ENCODE measurements around the gene CDADC1.

Gene CDADC1

DNA sequence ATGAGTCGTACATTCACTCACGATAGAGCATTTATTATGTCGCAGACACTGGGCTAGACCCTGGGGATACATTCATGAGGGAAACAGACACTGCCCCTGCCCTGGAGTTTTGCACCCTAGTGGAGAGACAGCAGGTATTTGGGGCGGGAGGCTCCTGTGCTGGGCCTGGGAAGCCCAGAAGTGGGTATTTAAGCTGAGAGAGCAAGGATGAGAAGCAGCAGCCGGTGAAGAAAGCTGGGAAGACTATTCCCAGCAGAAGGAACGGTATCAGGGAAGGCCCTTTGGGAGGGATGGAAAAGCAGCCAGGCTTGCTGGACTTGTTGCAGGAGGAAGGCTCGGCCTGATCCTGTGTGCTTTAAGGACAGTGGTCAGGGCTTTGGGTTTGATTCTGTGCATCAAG lies 54.5 kb downstream of the CDADC1 start:
- H3K27ac ChIP-seq: no peak overlapping the region
- TF ChIP-seq, protein P1, sequence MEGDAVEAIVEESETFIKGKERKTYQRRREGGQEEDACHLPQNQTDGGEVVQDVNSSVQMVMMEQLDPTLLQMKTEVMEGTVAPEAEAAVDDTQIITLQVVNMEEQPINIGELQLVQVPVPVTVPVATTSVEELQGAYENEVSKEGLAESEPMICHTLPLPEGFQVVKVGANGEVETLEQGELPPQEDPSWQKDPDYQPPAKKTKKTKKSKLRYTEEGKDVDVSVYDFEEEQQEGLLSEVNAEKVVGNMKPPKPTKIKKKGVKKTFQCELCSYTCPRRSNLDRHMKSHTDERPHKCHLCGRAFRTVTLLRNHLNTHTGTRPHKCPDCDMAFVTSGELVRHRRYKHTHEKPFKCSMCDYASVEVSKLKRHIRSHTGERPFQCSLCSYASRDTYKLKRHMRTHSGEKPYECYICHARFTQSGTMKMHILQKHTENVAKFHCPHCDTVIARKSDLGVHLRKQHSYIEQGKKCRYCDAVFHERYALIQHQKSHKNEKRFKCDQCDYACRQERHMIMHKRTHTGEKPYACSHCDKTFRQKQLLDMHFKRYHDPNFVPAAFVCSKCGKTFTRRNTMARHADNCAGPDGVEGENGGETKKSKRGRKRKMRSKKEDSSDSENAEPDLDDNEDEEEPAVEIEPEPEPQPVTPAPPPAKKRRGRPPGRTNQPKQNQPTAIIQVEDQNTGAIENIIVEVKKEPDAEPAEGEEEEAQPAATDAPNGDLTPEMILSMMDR (conservative IDR thresholded peaks at IDR 0.05): no peak
- TF ChIP-seq ZFX (IDR thresholded peaks at IDR 0.05): no peak

DNA sequence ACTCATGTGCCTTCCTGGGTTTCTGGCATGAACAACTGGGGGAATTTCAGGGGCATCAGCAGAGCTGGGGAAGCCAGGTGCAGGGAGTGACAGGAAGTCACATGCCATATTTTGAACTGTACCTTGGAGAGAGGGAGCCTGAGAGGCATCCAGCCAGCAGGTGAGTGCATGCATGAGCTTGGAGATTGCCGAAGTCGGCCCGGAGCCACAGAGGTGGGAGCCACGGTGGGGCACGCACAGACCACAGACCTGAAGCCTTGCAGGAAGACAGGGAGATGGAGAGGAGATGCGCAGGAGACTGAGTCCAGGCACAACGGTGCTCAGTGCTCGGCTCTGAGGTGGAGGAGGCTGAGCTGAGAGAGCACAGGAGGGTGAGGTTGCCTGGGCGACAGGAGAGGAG lies 55.1 kb downstream of the CDADC1 start:
- H3K27ac ChIP-seq: no peak overlapping the region
- no peak for TF ChIP-seq ZFX (IDR thresholded peaks at IDR 0.05)
- TF ChIP-seq, protein P1 (conservative IDR thresholded peaks at IDR 0.05): no peak

DNA sequence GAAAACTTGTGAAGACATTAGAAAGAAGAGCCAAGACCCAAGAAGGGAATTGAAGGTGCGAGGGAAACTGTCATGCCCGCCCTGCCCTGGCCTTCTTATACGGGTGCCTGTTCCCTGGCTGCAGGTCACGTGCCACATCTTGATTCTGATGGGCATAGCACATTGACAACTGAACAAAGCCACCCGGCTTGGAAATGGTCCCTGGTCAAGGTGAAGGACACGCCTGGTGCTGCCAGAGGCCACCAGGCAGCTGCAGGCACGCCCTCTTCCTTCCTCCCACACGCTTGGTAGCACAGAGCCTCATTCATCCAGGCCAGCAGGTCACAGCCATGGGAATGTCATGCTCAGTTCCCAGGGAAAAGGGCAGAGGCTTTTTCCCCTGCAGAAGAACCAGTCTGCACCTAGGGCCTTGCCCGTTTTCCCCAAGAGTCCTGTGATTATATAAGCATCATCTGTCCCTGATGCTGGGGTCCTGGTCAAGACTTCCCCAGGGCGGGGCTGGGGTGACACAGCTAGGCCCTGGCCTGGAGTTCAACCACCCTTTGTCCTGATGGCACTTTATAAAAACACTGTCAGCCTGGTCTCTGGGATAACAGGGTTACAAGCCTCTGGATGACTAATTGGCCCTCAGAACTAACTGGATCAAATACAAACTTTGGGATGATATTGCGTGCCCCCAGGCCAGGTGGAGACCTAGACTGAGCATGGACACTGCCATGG lies 56.0 kb downstream of the CDADC1 start:
- no peak overlapping the region for H3K27ac ChIP-seq
- TF ChIP-seq ZFX (IDR thresholded peaks at IDR 0.05): no peak
- TF ChIP-seq, protein P1 (conservative IDR thresholded peaks at IDR 0.05): no peak

DNA sequence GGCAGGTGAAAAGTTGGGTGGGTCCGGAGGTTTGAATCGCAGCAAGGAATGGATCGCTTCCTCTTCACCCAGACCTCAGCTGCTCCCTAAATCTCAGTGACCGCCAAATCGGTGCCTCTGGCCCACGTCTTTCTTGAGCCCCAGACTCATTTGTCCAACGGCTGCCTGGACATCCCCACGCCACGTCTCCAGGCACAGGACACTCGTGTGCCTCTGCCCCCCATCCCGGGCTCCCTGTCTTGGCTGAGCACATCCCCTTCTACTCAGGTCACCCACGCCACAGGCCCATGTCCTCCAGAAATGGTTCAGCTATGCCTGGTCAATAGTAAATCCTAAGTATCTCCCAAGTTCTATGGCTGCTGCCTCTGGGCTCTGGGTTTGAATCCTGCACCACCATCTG lies 56.6 kb downstream of the CDADC1 start:
- H3K27ac ChIP-seq: no peak overlapping the region
- TF ChIP-seq ZFX (IDR thresholded peaks at IDR 0.05): no peak
- TF ChIP-seq, protein P1 (conservative IDR thresholded peaks at IDR 0.05): no peak

DNA sequence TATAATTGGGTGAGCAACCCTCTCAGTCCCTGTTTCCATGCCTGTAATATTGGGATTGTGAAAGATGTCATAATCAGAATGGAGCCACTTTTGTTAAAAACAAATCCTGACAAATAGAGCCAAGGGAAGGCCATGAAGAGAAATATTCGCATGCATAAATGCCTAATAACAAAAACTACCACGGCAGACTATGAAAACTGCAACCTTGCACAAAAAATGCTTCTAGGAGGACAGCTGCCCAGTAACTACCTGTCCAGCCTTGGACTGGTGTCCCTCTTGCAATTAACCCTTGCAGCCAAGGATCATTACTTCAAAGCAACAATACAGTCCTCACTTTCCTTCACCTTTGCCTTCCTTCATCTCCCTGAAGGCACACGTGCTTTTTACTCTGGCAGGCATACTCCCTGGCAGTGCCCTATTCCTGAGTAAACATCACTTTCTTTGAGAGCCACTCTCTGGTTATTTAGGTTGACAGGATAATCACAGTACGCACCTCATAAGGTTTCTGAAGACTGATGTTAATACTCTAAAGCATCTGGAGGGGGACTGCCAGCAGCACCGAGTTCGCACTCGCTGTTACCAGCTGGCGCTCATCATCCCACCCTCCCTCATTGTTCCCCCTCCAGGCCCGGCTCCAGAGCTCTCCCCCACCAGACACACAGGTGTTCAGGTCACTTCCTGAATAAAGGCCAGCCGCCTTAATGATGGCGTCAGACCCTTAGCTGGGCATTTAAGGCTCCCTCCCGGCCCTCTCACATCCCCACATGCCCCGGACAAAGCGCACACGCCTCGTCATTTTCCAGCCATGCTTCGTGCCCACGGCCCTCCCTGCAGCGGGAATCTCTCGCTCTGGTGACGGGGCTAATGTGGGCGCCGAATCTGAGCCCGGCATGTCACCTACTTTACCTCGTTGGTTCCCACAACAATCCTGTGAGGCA lies 57.3 kb downstream of the CDADC1 start:
- no peak overlapping the region for H3K27ac ChIP-seq
- no peak for TF ChIP-seq ZFX (IDR thresholded peaks at IDR 0.05)
- TF ChIP-seq, protein P1 (conservative IDR thresholded peaks at IDR 0.05): no peak

DNA sequence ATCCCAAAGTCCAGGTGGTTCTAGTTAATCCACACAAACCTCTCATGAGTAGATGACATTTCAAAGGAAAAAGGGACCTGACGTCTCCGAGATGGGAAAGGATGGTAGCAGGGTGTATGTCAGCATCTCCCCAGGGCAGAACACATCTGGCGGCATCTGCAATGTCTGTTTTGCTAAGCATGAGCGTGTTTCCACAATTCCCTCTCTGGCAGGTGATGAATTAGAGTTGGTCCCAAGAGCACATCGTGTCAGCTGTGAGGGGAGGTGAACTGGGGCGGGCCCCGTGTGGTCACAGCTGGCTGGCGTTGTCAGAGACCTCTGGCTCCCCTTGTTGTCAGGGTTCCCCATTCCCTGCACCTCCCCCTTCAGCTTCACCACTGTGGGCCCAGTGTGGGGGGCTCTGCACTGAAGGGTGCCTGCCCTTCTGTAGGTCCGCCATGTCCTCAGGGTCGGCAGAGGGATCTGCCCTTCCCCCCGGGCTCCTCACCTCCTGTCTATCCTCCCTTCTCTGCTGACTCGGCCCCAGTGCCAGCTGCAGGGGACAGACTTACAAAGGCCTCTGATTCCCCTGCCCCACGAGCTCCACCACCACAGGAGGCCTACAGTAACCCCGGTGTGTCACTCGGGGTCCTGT lies 58.2 kb downstream of the CDADC1 start:
- no peak overlapping the region for H3K27ac ChIP-seq
- TF ChIP-seq ZFX (IDR thresholded peaks at IDR 0.05): no peak
- TF ChIP-seq, protein P1 (conservative IDR thresholded peaks at IDR 0.05): no peak
